HepG2 (cell line): ENCODE measurements around the gene MYOM1. TPM values are rescaled to one million over a fixed set of nuclear protein-coding genes. Genes with fewer than 3 reads are reported as not detected.

Source experiments
- CEBPG ChIP-seq: IDR thresholded peaks from 2 replicates; pipeline ENCODE4 v1.6.1; 2016
- FOXK2 ChIP-seq: fragments of 450-650 bp; IDR thresholded peaks from 2 replicates; pipeline ENCODE4 v1.6.1; 2016
- GATA4 ChIP-seq: sonication (generic); IDR thresholded peaks from 2 replicates; pipeline ENCODE4 v1.6.1; 2016; ENCODE audit warnings: antibody characterized with exemption, low read depth, borderline replicate concordance
- KDM5A ChIP-seq: fragments of 200-600 bp; sonication (generic); IDR thresholded peaks from 2 replicates; pipeline ENCODE4 v1.7.0; 2018; ENCODE audit warnings: antibody characterized with exemption, mild to moderate bottlenecking, low read length, borderline replicate concordance
- MTA3 ChIP-seq: sonication (generic); formaldehyde crosslinking; IDR thresholded peaks from 2 replicates; pipeline ENCODE4 v1.4.0; 2020; ENCODE audit warnings: missing genetic modification reagents
- NAIF1 ChIP-seq: sonication (generic); formaldehyde crosslinking; IDR thresholded peaks from 2 replicates; pipeline ENCODE4 v1.5.0; 2020; ENCODE audit warnings: mild to moderate bottlenecking, missing genetic modification reagents, borderline replicate concordance
- NFIC ChIP-seq: IDR thresholded peaks from 2 replicates; pipeline ENCODE4 v1.6.1; 2012; ENCODE audit warnings: mild to moderate bottlenecking, low read length, inconsistent platforms
- NONO ChIP-seq, 2 experiments: fragments of 450-650 bp in 1 of 2; sonication (generic) in 1 of 2; formaldehyde crosslinking in 1 of 2; IDR thresholded peaks in 1 of 2; conservative IDR thresholded peaks in 1 of 2; 2 replicates each; pipeline versions ENCODE4 v1.6.1 to v1.8.0; 2017 to 2022; ENCODE audit warnings: mild to moderate bottlenecking in 1 of 2, missing genetic modification reagents in 1 of 2, moderate library complexity in 1 of 2
- UBTF ChIP-seq: sonication (generic); formaldehyde crosslinking; IDR thresholded peaks from 2 replicates; pipeline ENCODE4 v1.4.0; 2020; ENCODE audit warnings: mild to moderate bottlenecking, missing genetic modification reagents
- ZNF138 ChIP-seq: sonication (generic); formaldehyde crosslinking; IDR thresholded peaks from 2 replicates; pipeline ENCODE4 v1.5.0; 2020; ENCODE audit warnings: mild to moderate bottlenecking, low read depth, missing genetic modification reagents
- ZNF34 ChIP-seq: sonication (generic); formaldehyde crosslinking; IDR thresholded peaks from 2 replicates; pipeline ENCODE4 v1.4.0; 2020; ENCODE audit warnings: mild to moderate bottlenecking, missing genetic modification reagents, borderline replicate concordance
- ZNF589 ChIP-seq: sonication (generic); formaldehyde crosslinking; conservative IDR thresholded peaks from 2 replicates; pipeline ENCODE4 v1.8.0; 2022; ENCODE audit warnings: mild to moderate bottlenecking, moderate library complexity, missing genetic modification reagents
- ZNF720 ChIP-seq: sonication (generic); formaldehyde crosslinking; IDR thresholded peaks from 2 replicates; pipeline ENCODE4 v1.4.0; 2020; ENCODE audit warnings: missing genetic modification reagents
- ZNF75D ChIP-seq: sonication (generic); formaldehyde crosslinking; IDR thresholded peaks from 2 replicates; pipeline ENCODE4 v1.8.1; 2023; ENCODE audit warnings: missing genetic modification reagents, mild to moderate bottlenecking, borderline replicate concordance
- ZNF891 ChIP-seq: sonication (generic); formaldehyde crosslinking; IDR thresholded peaks from 2 replicates; pipeline ENCODE4 v1.5.0; 2020; ENCODE audit warnings: mild to moderate bottlenecking, missing genetic modification reagents
- polyA plus RNA-seq, 8 experiments: library from polyadenylated mRNA; depleted of rRNA in 3 of 8; stranded (reverse) in 7 of 8; unstranded in 1 of 8; fragments of >200 nt; fragmentation: Illumina TruSeq in 4 of 8; extraction: Trizol in 4 of 8; gene quantifications; 2 replicates each; pipeline versions ENCODE4 v1.2.1 to v1.2.3, GENCODE V29; 2011 to 2016; ENCODE audit warnings: low read depth in 4 of 8, missing spikeins in 1 of 8, mixed read lengths in 1 of 8; ENCODE audit not compliant: insufficient read depth in 1 of 8
- total RNA-seq, 5 experiments: library from RNA; depleted of rRNA; stranded (reverse); fragments of >200 nt; fragmentation: Illumina TruSeq; extraction: Trizol; gene quantifications; 2 replicates each; pipeline ENCODE4 v1.2.3, GENCODE V29; 2016; ENCODE audit warnings: low read depth in 1 of 5
- TF ChIP-seq, protein P1 (sequence below): sonication (generic); formaldehyde crosslinking; IDR thresholded peaks from 2 replicates; pipeline ENCODE4 v1.4.0; 2020; ENCODE audit warnings: missing genetic modification reagents, mild to moderate bottlenecking, borderline replicate concordance
- TF ChIP-seq, protein P2 (sequence below): sonication (generic); formaldehyde crosslinking; IDR thresholded peaks from 2 replicates; pipeline ENCODE4; 2020; ENCODE audit warnings: missing genetic modification reagents, mild to moderate bottlenecking, borderline replicate concordance
- TF ChIP-seq, protein P3 (sequence below): sonication (generic); formaldehyde crosslinking; IDR thresholded peaks from 2 replicates; pipeline ENCODE4 v1.5.1; 2020; ENCODE audit warnings: missing genetic modification reagents, mild to moderate bottlenecking, borderline replicate concordance

MYOM1 gene
- total and polyA plus RNA-seq, 2 of the 13 experiments (the other 11 are each of a cell fraction or from before 2014, with no cell fraction given), result 0.46 to 0.98 TPM

- TF ChIP-seq UBTF (CRISPR knock-in tag) (no peak), NAIF1 (peak; percentile 74; the same call in 1 of the 2 replicates), KDM5A (peak; percentile 54), ZNF589 (0 out of 2 replicates have a peak, but pooled peaks have one; percentile 36), ZNF891 (CRISPR knock-in tag) (no peak), ZNF75D (CRISPR knock-in tag) (no peak), NFIC (peak; percentile 28; the same call in 1 of the 2 replicates), ZNF138 (CRISPR knock-in tag) (no peak), MTA3 (CRISPR knock-in tag) (no peak), ZNF720 (CRISPR knock-in tag) (no peak), NONO (IDR thresholded peaks at IDR 0.05) (no peak), NONO (CRISPR knock-in tag; conservative IDR thresholded peaks at IDR 0.05) (peak; percentile 75; the same call in 1 of the 2 replicates), FOXK2 (no peak), ZNF34 (no peak), CEBPG (CRISPR knock-in tag) (peak; percentile 54; the same call in 1 of the 2 replicates), GATA4 (no peak)
- TF ChIP-seq, protein P1, sequence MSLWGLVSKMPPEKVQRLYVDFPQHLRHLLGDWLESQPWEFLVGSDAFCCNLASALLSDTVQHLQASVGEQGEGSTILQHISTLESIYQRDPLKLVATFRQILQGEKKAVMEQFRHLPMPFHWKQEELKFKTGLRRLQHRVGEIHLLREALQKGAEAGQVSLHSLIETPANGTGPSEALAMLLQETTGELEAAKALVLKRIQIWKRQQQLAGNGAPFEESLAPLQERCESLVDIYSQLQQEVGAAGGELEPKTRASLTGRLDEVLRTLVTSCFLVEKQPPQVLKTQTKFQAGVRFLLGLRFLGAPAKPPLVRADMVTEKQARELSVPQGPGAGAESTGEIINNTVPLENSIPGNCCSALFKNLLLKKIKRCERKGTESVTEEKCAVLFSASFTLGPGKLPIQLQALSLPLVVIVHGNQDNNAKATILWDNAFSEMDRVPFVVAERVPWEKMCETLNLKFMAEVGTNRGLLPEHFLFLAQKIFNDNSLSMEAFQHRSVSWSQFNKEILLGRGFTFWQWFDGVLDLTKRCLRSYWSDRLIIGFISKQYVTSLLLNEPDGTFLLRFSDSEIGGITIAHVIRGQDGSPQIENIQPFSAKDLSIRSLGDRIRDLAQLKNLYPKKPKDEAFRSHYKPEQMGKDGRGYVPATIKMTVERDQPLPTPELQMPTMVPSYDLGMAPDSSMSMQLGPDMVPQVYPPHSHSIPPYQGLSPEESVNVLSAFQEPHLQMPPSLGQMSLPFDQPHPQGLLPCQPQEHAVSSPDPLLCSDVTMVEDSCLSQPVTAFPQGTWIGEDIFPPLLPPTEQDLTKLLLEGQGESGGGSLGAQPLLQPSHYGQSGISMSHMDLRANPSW (CRISPR knock-in tag), result no peak
- TF ChIP-seq, protein P2, sequence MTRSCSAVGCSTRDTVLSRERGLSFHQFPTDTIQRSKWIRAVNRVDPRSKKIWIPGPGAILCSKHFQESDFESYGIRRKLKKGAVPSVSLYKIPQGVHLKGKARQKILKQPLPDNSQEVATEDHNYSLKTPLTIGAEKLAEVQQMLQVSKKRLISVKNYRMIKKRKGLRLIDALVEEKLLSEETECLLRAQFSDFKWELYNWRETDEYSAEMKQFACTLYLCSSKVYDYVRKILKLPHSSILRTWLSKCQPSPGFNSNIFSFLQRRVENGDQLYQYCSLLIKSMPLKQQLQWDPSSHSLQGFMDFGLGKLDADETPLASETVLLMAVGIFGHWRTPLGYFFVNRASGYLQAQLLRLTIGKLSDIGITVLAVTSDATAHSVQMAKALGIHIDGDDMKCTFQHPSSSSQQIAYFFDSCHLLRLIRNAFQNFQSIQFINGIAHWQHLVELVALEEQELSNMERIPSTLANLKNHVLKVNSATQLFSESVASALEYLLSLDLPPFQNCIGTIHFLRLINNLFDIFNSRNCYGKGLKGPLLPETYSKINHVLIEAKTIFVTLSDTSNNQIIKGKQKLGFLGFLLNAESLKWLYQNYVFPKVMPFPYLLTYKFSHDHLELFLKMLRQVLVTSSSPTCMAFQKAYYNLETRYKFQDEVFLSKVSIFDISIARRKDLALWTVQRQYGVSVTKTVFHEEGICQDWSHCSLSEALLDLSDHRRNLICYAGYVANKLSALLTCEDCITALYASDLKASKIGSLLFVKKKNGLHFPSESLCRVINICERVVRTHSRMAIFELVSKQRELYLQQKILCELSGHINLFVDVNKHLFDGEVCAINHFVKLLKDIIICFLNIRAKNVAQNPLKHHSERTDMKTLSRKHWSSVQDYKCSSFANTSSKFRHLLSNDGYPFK (CRISPR knock-in tag), result no peak
- TF ChIP-seq, protein P3, sequence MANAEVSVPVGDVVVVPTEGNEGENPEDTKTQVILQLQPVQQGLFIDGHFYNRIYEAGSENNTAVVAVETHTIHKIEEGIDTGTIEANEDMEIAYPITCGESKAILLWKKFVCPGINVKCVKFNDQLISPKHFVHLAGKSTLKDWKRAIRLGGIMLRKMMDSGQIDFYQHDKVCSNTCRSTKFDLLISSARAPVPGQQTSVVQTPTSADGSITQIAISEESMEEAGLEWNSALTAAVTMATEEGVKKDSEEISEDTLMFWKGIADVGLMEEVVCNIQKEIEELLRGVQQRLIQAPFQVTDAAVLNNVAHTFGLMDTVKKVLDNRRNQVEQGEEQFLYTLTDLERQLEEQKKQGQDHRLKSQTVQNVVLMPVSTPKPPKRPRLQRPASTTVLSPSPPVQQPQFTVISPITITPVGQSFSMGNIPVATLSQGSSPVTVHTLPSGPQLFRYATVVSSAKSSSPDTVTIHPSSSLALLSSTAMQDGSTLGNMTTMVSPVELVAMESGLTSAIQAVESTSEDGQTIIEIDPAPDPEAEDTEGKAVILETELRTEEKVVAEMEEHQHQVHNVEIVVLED (CRISPR knock-in tag), result no peak
Observed at GRCh38 chr18:3245853-3246634, 26.3 kb upstream of the MYOM1 start (continued).
